ENCODE results near the gene LFNG. TPM values are rescaled to one million over a fixed set of nuclear protein-coding genes. Genes with fewer than 3 reads are reported as not detected.

The LFNG gene
- total RNA-seq, 2 donors from 2014 or later = 61.4 to 105 TPM

DNA sequence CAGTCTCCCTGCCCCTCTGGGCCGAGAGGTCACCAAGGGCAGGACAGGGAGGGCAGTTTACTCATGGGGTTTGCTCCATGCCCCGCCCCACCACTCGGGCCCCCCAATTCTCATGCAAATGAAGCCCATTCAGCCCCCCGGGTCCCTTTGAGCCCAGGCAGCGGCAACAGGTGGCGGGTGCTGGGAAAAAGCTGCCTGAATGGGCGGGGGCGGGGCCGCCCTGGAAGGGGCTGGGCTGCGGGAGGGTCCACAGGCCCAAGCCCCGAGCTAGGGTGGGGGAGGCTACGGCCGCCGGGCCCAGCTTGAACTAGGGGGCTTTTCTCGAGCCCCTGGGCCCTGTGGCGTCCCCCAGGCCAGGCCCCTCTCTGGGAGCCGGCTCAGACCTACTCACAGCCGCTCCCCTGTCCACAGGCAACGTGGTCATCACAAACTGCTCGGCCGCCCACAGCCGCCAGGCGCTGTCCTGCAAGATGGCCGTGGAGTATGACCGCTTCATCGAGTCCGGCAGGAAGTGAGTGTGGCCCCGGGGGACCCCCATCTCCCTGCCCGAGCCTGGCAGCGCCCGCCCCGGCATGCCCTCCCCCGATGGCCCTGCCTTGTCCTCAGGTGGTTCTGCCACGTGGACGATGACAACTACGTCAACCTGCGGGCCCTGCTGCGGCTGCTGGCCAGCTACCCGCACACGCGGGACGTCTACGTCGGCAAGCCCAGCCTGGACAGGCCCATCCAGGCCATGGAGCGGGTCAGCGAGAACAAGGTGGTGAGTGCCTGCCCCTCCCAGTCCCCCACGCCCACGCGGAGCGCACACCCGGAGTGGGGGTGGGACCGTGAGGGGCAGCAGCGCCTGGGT lies 5.5 kb downstream of the LFNG start:
- Histone ChIP-seq H3K9me3 (no peaks in the 10 kb centered on the region), H3K4me1 (peaks cover 56% of the 10 kb centered on the region), H3K27ac (peak overlapping the region; percentile 59), H3K4me3 (no peak overlapping the region), H3K36me3 (no peaks in the 10 kb centered on the region), H3K9ac (ENCODE audit: low read depth in 2 of 2, low read length in 2 of 2) (peak overlapping the region; percentile 76 to 77), H3K27me3 (no peaks in the 10 kb centered on the region)
- no peak for DNase-seq
- TF ChIP-seq, protein P1, sequence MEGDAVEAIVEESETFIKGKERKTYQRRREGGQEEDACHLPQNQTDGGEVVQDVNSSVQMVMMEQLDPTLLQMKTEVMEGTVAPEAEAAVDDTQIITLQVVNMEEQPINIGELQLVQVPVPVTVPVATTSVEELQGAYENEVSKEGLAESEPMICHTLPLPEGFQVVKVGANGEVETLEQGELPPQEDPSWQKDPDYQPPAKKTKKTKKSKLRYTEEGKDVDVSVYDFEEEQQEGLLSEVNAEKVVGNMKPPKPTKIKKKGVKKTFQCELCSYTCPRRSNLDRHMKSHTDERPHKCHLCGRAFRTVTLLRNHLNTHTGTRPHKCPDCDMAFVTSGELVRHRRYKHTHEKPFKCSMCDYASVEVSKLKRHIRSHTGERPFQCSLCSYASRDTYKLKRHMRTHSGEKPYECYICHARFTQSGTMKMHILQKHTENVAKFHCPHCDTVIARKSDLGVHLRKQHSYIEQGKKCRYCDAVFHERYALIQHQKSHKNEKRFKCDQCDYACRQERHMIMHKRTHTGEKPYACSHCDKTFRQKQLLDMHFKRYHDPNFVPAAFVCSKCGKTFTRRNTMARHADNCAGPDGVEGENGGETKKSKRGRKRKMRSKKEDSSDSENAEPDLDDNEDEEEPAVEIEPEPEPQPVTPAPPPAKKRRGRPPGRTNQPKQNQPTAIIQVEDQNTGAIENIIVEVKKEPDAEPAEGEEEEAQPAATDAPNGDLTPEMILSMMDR (IDR thresholded peaks at IDR 0.05) = no peak
- intact Hi-C loops (cut with DNase I) = no loop called here

DNA sequence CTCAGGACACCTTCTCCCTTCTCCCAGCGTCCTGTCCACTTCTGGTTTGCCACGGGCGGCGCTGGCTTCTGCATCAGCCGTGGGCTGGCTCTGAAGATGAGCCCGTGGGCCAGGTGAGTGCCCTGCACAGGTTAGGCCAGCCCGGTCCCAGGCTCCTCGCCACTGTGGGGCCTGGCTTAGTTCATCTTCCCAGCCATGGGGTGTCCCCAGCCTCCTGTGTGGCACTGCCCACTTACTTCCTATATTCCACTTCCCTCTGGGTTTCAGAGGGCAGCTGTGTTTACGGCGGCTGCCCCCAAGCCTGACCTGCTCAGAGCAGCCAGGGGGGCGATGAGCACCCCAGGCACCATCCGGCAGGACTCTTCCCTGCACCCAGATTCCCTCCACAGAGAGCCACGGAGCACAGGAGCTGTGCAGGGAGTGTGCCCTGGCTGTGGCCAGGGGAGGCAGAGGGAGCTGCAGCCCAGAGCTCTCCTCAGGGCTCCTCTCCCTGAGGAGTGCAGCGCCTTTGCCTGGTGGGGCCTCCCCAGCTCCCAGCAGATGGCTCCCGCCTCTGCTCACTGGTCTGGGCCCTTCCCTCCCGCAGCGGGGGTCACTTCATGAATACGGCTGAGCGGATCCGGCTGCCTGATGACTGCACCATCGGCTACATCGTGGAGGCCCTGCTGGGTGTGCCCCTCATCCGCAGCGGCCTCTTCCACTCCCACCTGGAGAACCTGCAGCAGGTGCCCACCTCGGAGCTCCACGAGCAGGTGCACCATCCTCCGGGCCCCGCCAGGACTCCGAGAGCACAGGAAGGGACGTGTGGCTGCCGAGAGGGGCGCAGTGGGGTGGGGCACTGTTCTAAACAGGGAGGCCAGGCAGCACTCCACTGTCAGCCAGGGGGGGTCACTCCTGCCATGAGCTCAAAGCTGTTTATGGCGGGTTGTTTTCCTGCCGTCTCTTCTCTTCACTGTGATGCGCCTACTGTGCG lies 6.4 kb downstream of the LFNG start:
- Histone ChIP-seq H3K27ac (peak overlapping the region; percentile 59), H3K27me3 (no peaks in the 10 kb centered on the region), H3K4me1 (peaks cover 66% of the 10 kb centered on the region), H3K9ac (ENCODE audit: low read depth in 2 of 2, low read length in 2 of 2) (peak overlapping the region; percentile 40 to 76), H3K4me3 (no peak overlapping the region), H3K9me3 (no peaks in the 10 kb centered on the region), H3K36me3 (no peaks in the 10 kb centered on the region)
- intact Hi-C loops (cut with DNase I) = no loop called here
- TF ChIP-seq, protein P1 (IDR thresholded peaks at IDR 0.05) = no peak
- peak; percentile 46 for DNase-seq

DNA sequence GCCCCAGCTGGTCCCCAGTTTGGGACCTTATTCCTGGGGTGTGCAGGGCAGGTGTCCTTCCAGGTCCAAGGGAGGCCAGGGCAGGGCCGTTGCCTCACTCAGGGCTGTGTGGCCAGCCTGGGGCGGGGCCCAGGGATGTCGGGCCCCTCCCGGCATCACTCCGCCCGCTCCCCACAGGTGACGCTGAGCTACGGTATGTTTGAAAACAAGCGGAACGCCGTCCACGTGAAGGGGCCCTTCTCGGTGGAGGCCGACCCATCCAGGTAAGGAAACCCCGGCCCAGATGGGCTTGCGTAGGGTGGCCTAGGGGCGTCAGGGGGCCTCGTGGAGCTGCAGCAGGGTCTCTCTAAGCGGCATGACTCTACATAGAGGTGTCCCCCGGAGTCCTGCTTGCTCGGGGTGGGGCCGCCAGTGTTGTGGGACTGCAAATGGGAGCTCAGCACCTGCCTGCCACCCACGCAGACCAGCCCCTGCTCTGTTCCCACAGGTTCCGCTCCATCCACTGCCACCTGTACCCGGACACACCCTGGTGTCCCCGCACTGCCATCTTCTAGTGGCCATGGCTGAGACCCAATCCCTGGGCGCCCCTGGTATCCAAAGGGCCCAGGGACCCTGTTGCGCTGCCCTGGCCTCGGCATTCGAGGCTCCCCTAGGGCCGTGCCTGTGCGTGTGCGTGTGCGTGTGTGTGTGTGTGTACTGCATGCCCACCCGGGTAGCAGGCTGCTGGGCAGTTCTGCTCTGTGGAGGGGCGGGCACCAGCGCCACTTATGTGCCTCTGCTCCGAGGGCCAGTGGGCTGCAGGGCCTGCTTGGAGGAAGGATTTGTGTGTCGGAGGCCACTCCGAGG lies 7.3 kb downstream of the LFNG start:
- Histone ChIP-seq H3K4me1 (peaks cover 68% of the 10 kb centered on the region), H3K4me3 (no peak overlapping the region), H3K27ac (peak overlapping the region; percentile 59), H3K27me3 (no peaks in the 10 kb centered on the region), H3K9ac (ENCODE audit: low read depth in 2 of 2, low read length in 2 of 2) (peak overlapping the region in 1 of 2 donors; percentile 76), H3K36me3 (no peaks in the 10 kb centered on the region), H3K9me3 (no peaks in the 10 kb centered on the region)
- intact Hi-C loops (cut with DNase I) = no loop called here
- DNase-seq = peak; percentile 66
- TF ChIP-seq, protein P1 (IDR thresholded peaks at IDR 0.05) = no peak

DNA sequence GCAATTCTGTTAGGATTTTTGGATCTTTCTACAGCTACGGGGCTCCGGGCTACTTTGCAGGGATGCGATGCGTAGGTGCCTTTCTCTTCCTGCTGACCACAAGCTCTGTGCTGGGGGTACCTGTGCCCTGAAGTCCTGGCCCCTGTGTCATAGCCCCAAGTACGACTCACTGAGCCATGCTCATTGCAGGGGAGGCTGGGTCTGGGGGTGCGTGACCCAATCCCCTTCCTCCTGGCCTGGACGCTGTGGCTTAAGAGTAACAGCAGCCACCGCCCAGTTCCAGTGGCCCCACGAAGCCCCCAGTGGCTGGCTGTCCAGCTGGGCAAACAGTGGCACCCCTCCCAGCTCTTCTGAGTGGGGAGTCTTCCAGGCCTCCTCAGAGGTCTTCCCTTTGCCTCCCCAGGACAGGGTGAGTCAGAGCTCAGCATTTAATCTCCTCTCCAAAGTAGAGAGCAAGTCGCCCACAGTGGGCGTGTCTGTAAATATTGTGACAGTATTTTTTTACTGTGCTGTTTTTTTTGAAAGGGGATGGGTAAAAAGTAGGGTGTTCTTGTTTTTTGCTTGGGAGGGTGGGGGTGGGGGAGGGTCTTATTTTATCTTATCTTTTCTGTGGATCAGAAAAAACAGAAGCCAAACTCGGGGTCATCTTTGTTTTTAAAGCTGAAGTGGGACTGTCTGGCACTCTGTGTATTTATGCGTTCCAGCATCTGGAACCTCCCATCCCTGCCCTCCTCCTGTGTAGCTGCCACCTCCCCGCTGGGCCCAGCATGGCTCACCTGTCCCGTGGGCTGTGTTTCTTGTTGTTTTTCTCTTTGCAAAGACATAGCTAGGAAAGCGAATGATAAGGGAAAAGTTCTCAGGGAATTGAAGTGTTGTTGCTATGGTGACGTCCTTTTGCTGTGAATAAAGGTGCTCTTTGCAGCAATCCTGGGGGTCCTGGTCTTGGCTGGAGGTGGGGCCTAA lies 8.2 kb downstream of the LFNG start:
- Histone ChIP-seq H3K4me3 (no peak overlapping the region), H3K27ac (peak overlapping the region; percentile 71), H3K27me3 (no peaks in the 10 kb centered on the region), H3K9me3 (no peaks in the 10 kb centered on the region), H3K4me1 (peaks cover 68% of the 10 kb centered on the region), H3K36me3 (no peaks in the 10 kb centered on the region), H3K9ac (ENCODE audit: low read depth in 2 of 2, low read length in 2 of 2) (peak overlapping the region; percentile 44 to 76)
- TF ChIP-seq, protein P1 (IDR thresholded peaks at IDR 0.05) = no peak
- intact Hi-C loops (cut with DNase I) = no loop called here
- DNase-seq = peak; percentile 81
